H1 (cell line): Measurements from ENCODE around the gene CST9L. TPM values are rescaled to one million over a fixed set of nuclear protein-coding genes. Genes with fewer than 3 reads are reported as not detected.

Experiments
- CTCF ChIA-PET: fragments of 300-600 bp; sonication (Branson Sonifier 250); formaldehyde crosslinking; loops from one replicate; lab custom pipeline; 2021; ENCODE audit not compliant: partially characterized antibody; lab: Charles Lee
- POLR2A ChIA-PET: fragments of 300-600 bp; sonication (Branson Sonifier 250); formaldehyde crosslinking; loops from one replicate; lab custom pipeline; 2021; ENCODE audit warnings: inconsistent platforms; ENCODE audit not compliant: partially characterized antibody; lab: Charles Lee
- DNase-seq, 2 experiments: peaks; one replicate each; pipeline versions ENCODE4 v3.0.0 to v3.0.0-alpha.2; 2010 to 2022; ENCODE audit warnings: low spot score in 2 of 2, low read depth in 1 of 2, mixed read lengths in 1 of 2
- FAIRE-seq: peaks from 2 replicates; lab custom pipeline; 2011; peaks lifted over from hg19 to GRCh38; lab: Jason Lieb, UNC
- H2AFZ ChIP-seq: 2 replicates; pipeline ENCODE4 v1.8.1; 2012; ENCODE audit warnings: low read length, inconsistent platforms
- H2AK5ac ChIP-seq: 2 replicates; pipeline ENCODE4 v1.6.1; 2013; ENCODE audit warnings: low read depth, low read length
- H2BK120ac ChIP-seq: replicated peaks from 2 replicates; pipeline ENCODE3; 2013; ENCODE audit warnings: low read depth, low read length, inconsistent platforms
- H2BK12ac ChIP-seq: 2 replicates; pipeline ENCODE4 v1.6.1; 2013; ENCODE audit warnings: low read depth, low read length
- H2BK15ac ChIP-seq: 2 replicates; pipeline ENCODE4 v1.6.1; 2013; ENCODE audit warnings: low read length
- H2BK20ac ChIP-seq: 2 replicates; pipeline ENCODE4 v1.6.1; 2013; ENCODE audit warnings: low read length
- H2BK5ac ChIP-seq: 2 replicates; pipeline ENCODE4 v1.6.1; 2013; ENCODE audit warnings: low read depth, low read length
- H3K14ac ChIP-seq: 2 replicates; pipeline ENCODE4 v1.6.1; 2013; ENCODE audit warnings: inconsistent platforms; ENCODE audit not compliant: insufficient read length
- H3K18ac ChIP-seq: 2 replicates; pipeline ENCODE4 v1.6.1; 2013; ENCODE audit warnings: low read length; ENCODE audit errors: extremely low read depth
- H3K23ac ChIP-seq: 2 replicates; pipeline ENCODE4 v1.6.1; 2013; ENCODE audit warnings: inconsistent platforms; ENCODE audit not compliant: insufficient read length
- H3K23me2 ChIP-seq: 2 replicates; pipeline ENCODE4 v1.6.1; 2013; ENCODE audit warnings: low read depth, low read length
- H3K27ac ChIP-seq: 2 replicates; pipeline ENCODE4 v1.6.1; 2011; ENCODE audit warnings: low read depth, low read length, inconsistent platforms
- H3K27me3 ChIP-seq, 4 experiments: replicated peaks in 1 of 4; 1 replicate in 1 of 4; 2 replicates in 3 of 4; pipeline versions ENCODE4 v1.6.1 to v1.8.1; 2011 to 2013; ENCODE audit warnings: low read length in 3 of 4, mild to moderate bottlenecking in 3 of 4, inconsistent platforms in 2 of 4, mixed read lengths in 2 of 4, moderate library complexity in 1 of 4; ENCODE audit not compliant: control insufficient read depth in 3 of 4, insufficient read depth in 3 of 4; ENCODE audit errors: extremely low read depth in 1 of 4
- H3K36me3 ChIP-seq, 4 experiments: 2 replicates each; pipeline versions ENCODE4 v1.6.1 to v1.8.1; 2011 to 2013; ENCODE audit warnings: mild to moderate bottlenecking in 4 of 4, low read length in 3 of 4, moderate library complexity in 2 of 4, control low read depth in 1 of 4, inconsistent platforms in 1 of 4; ENCODE audit not compliant: insufficient read depth in 4 of 4, control insufficient read depth in 2 of 4
- H3K4ac ChIP-seq: replicated peaks from 2 replicates; pipeline ENCODE3; 2013; ENCODE audit warnings: low read length, low read depth, mixed read lengths, inconsistent platforms; ENCODE audit not compliant: insufficient read length
- H3K4me1 ChIP-seq, 4 experiments: replicated peaks in 1 of 4; 1 replicate in 1 of 4; 2 replicates in 3 of 4; pipeline versions ENCODE4 v1.6.1 to v1.8.1; 2011 to 2013; ENCODE audit warnings: low read length in 3 of 4, inconsistent platforms in 2 of 4, mixed read lengths in 1 of 4; ENCODE audit not compliant: insufficient read depth in 4 of 4, control insufficient read depth in 3 of 4
- H3K4me2 ChIP-seq, 2 experiments: 2 replicates each; pipeline versions ENCODE4 v1.6.1 to v1.8.1; 2011 to 2013; ENCODE audit warnings: low read depth in 2 of 2, low read length in 2 of 2, control low read depth in 1 of 2, inconsistent platforms in 1 of 2, mild to moderate bottlenecking in 1 of 2; ENCODE audit not compliant: insufficient read depth in 1 of 2
- H3K4me3 ChIP-seq, 4 experiments: fragments of 200-600, 300-600 bp in 1 of 4; sonication (generic), shearing (Covaris generic), sonication (Bioruptor Twin) in 1 of 4; 2 replicates each; pipeline versions ENCODE4 v1.5.1 to v1.8.1; 2011 to 2016; ENCODE audit warnings: low read length in 4 of 4, low read depth in 3 of 4, control low read depth in 2 of 4, inconsistent platforms in 2 of 4, mild to moderate bottlenecking in 2 of 4, mixed read lengths in 1 of 4, moderate library complexity in 1 of 4; ENCODE audit not compliant: insufficient read depth in 2 of 4; ENCODE audit errors: extremely low read depth in 1 of 4
- H3K56ac ChIP-seq: replicated peaks from 2 replicates; pipeline ENCODE3; 2013; ENCODE audit warnings: low read depth, mild to moderate bottlenecking, mixed read lengths, low read length, inconsistent platforms; ENCODE audit not compliant: insufficient read length
- H3K79me1 ChIP-seq: 2 replicates; pipeline ENCODE4 v1.6.1; 2013; ENCODE audit warnings: low read depth, low read length, control low read depth
- H3K79me2 ChIP-seq, 2 experiments: 2 replicates each; pipeline versions ENCODE4 v1.6.1 to v1.8.1; 2012 to 2013; ENCODE audit warnings: low read length in 2 of 2, mild to moderate bottlenecking in 2 of 2, inconsistent platforms in 1 of 2; ENCODE audit not compliant: insufficient read depth in 2 of 2, control insufficient read depth in 1 of 2
- H3K9ac ChIP-seq, 4 experiments: replicated peaks in 1 of 4; 1 replicate in 1 of 4; 2 replicates in 3 of 4; pipeline versions ENCODE4 v1.6.1 to v1.8.1; 2011 to 2013; ENCODE audit warnings: low read depth in 3 of 4, low read length in 3 of 4, control low read depth in 2 of 4, mild to moderate bottlenecking in 2 of 4, moderate library complexity in 2 of 4, inconsistent platforms in 1 of 4; ENCODE audit errors: extremely low read depth in 1 of 4
- H3K9me3 ChIP-seq, 2 experiments: 2 replicates each; pipeline versions ENCODE4 v1.6.1 to v1.8.1; 2012 to 2013; ENCODE audit warnings: mild to moderate bottlenecking in 2 of 2, moderate library complexity in 2 of 2, control low read depth in 1 of 2, inconsistent platforms in 1 of 2, low read depth in 1 of 2, low read length in 1 of 2, mixed read lengths in 1 of 2; ENCODE audit not compliant: insufficient read depth in 2 of 2
- H4K20me1 ChIP-seq, 2 experiments: replicated peaks in 1 of 2; 2 replicates each; pipeline versions ENCODE3 to v1.8.1; 2011 to 2013; ENCODE audit warnings: inconsistent platforms in 2 of 2, low read length in 2 of 2, mild to moderate bottlenecking in 1 of 2; ENCODE audit not compliant: insufficient read depth in 2 of 2, control insufficient read depth in 1 of 2
- H4K5ac ChIP-seq: 2 replicates; pipeline ENCODE4 v1.6.1; 2013; ENCODE audit warnings: low read length, low read depth, mixed read lengths, inconsistent platforms; ENCODE audit not compliant: insufficient read length
- H4K8ac ChIP-seq: 2 replicates; pipeline ENCODE4 v1.8.0; 2013; ENCODE audit warnings: mild to moderate bottlenecking, moderate library complexity, low read length, inconsistent platforms; ENCODE audit not compliant: insufficient read depth; ENCODE audit errors: extremely low read depth
- H4K91ac ChIP-seq: replicated peaks from 2 replicates; pipeline ENCODE3; 2013; ENCODE audit warnings: low read length, mixed read lengths, inconsistent platforms; ENCODE audit not compliant: insufficient read length
- ATF2 ChIP-seq: IDR thresholded peaks from 2 replicates; pipeline ENCODE4 v1.6.1; 2012; ENCODE audit warnings: low read length, inconsistent platforms
- CBX5 ChIP-seq: fragments of 300-800, 300-1000 bp; sonication (generic); IDR thresholded peaks from 2 replicates; pipeline ENCODE4 v1.7.1; 2016; ENCODE audit warnings: antibody characterized with exemption, low read length, low read depth
- CBX8 ChIP-seq: fragments of 300-800, 300-1000 bp; sonication (generic); IDR thresholded peaks from 2 replicates; pipeline ENCODE4 v1.7.1; 2016; ENCODE audit warnings: low read depth, low read length, borderline replicate concordance
- KDM5A ChIP-seq: fragments of 200-600 bp; IDR thresholded peaks from 2 replicates; pipeline ENCODE4 v1.7.1; 2012; ENCODE audit warnings: mild to moderate bottlenecking, low read length, inconsistent platforms, mixed read lengths
- MAX ChIP-seq: IDR thresholded peaks from 2 replicates; pipeline ENCODE4 v1.6.1; 2012; ENCODE audit warnings: inconsistent platforms
- POU5F1 ChIP-seq: IDR thresholded peaks from 2 replicates; pipeline ENCODE4 v1.6.1; 2011; ENCODE audit warnings: low read depth, mild to moderate bottlenecking, low read length, moderate library complexity
- SAP30 ChIP-seq: fragments of 300-600 bp; sonication (generic); IDR thresholded peaks from 2 replicates; pipeline ENCODE4 v1.7.1; 2012; ENCODE audit warnings: low read length, moderate library complexity, mild to moderate bottlenecking, inconsistent platforms; ENCODE audit not compliant: insufficient read depth, insufficient replicate concordance
- SIN3A ChIP-seq, 2 experiments: IDR thresholded peaks in 1 of 2; conservative IDR thresholded peaks in 1 of 2; 2 replicates each; pipeline ENCODE4 v1.6.1; 2011 to 2012; ENCODE audit warnings: low read length in 2 of 2, improper control_type of control experiment in 1 of 2, low read depth in 1 of 2, mild to moderate bottlenecking in 1 of 2
- WGBS, 2 experiments: shearing (Covaris generic) in 1 of 2; methylation state at CpG; one replicate each; pipeline versions ENCODE4 v1.1.6 to v1.1.7; 2013 to 2015; ENCODE audit warnings: low lambda C conversion rate in 2 of 2, mixed read lengths in 2 of 2, inconsistent platforms in 1 of 2, low coverage in 1 of 2, missing lambda C conversion rate in 1 of 2; ENCODE audit not compliant: insufficient replicate concordance in 2 of 2, insufficient coverage in 1 of 2, insufficient read length in 1 of 2; ENCODE audit errors: extremely low coverage in 1 of 2, missing lambda C conversion rate in 1 of 2; 5-methylcytosine and 5-hydroxymethylcytosine counted together
- polyA plus RNA-seq, 7 experiments: library from polyadenylated mRNA; depleted of rRNA in 3 of 7; stranded (reverse) in 5 of 7; unstranded in 2 of 7; fragments of >200 nt in 5 of 7; fragments of 200-250 nt in 2 of 7; gene quantifications; 1 replicate in 5 of 7; 2 replicates in 1 of 7; 4 replicates in 1 of 7; pipeline versions ENCODE4 v1.2.1 to v1.2.3, GENCODE V29; 2011 to 2013; ENCODE audit warnings: missing spikeins in 2 of 7, mixed read lengths in 2 of 7
- total RNA-seq: library from RNA; stranded (reverse); fragmentation: NEBNext Ultra II Directional; extraction: Animal tissue kit (Norgen Biotek cat#: 25700); gene quantifications from 2 replicates; pipeline ENCODE4 v1.2.1, GENCODE V29; 2021

The CST9L gene
- total and polyA plus RNA-seq, 2 of the 8 experiments (the other 6 are each of a cell fraction or from before 2014, with no cell fraction given), result not detected

- H3K36me3 ChIP-seq, result no peaks in the 10 kb centered on the region
- no peaks in the 10 kb centered on the region for H3K79me2 ChIP-seq
- H3K56ac ChIP-seq, result no peak overlapping the region
- H2BK15ac ChIP-seq, result no peak overlapping the region
- no peak overlapping the region; the same call in 1 of the 2 replicates for H3K18ac ChIP-seq
- no peak overlapping the region for H2BK20ac ChIP-seq
- WGBS, 2 experiments, result 88% methylated on average over 5 of the region's 5 CpGs; no CpG with 5 or more reads in 1 of the 2 experiments
- H4K8ac ChIP-seq, result no peak overlapping the region
- no peaks in the 10 kb centered on the region for H3K23me2 ChIP-seq
- H2AFZ ChIP-seq, result no peak overlapping the region
- H2BK120ac ChIP-seq, result no peak overlapping the region
- no peak overlapping the region for H3K4ac ChIP-seq
- H3K4me1 ChIP-seq, result peaks cover 0 to 2% (median 0%) of the 10 kb centered on the region in 4 experiments; a peak in 1 of 7 replicates
- no peak overlapping the region for H3K14ac ChIP-seq
- H2AK5ac ChIP-seq, result no peak overlapping the region
- peaks cover 0 to 7% of the 10 kb centered on the region in 2 experiments; a peak in 1 of 4 replicates for H3K9me3 ChIP-seq
- H4K20me1 ChIP-seq, result no peaks in the 10 kb centered on the region
- no peak overlapping the region for H4K91ac ChIP-seq
- no peak overlapping the region for H3K4me3 ChIP-seq
- no peak overlapping the region for H2BK12ac ChIP-seq
- FAIRE-seq (no peak), DNase-seq (peak in 1 of 2 experiments; percentile 37)
- no peaks in the 10 kb centered on the region; a peak in 1 of 7 replicates for H3K27me3 ChIP-seq
- no peak overlapping the region for H3K27ac ChIP-seq
- H3K4me2 ChIP-seq, result no peak overlapping the region
- no peak overlapping the region for H3K9ac ChIP-seq
- ChIA-PET CTCF (interaction anchor here (0.7 to 6.3 kb wide), 10 partner anchors 13 to 142 kb away, joined by 3 to 99 read pairs (median 4); partner anchors contain the start of gene CST11), POLR2A (interaction anchor here (0.9 to 1.2 kb wide), 2 partner anchors 111 to 236 kb away, joined by 3 read pairs; partner anchors contain the start of gene NXT1)
- H3K23ac ChIP-seq, result no peak overlapping the region
- H4K5ac ChIP-seq, result no peak overlapping the region
- H2BK5ac ChIP-seq, result no peak overlapping the region
- H3K79me1 ChIP-seq, result no peaks in the 10 kb centered on the region
- no peak for TF ChIP-seq MAX
- no peak for TF ChIP-seq POU5F1
- no peak for TF ChIP-seq KDM5A
- no peak for TF ChIP-seq ATF2
- no peak for TF ChIP-seq SIN3A (conservative IDR thresholded peaks at IDR 0.05 in 1 of 2, IDR thresholded peaks at IDR 0.05 in 1 of 2; ENCODE audit: low read depth in 1 of 2, low read length in 2 of 2)
- no peak for TF ChIP-seq CBX5
- no peak for TF ChIP-seq SAP30
- TF ChIP-seq CBX8, result no peak
Measured at GRCh38 chr20:23585808-23586734, 17.8 kb upstream of the CST9L start.
